K562 (cell line): ENCODE measurements around the gene EP300. TPM values are rescaled to one million over a fixed set of nuclear protein-coding genes. Genes with fewer than 3 reads are reported as not detected.

Experiments used
- BRCA1 ChIP-seq, 2 experiments: fragments of 450-650 bp in 1 of 2; sonication (generic) in 1 of 2; formaldehyde crosslinking in 1 of 2; IDR thresholded peaks; 2 replicates each; pipeline versions ENCODE4 v1.5.0 to v1.6.1; 2017 to 2020; ENCODE audit warnings: mild to moderate bottlenecking in 1 of 2, missing genetic modification reagents in 1 of 2
- C11orf30 ChIP-seq: fragments of 450-650 bp; IDR thresholded peaks from 2 replicates; pipeline ENCODE4 v1.6.1; 2016; ENCODE audit warnings: low read depth, mild to moderate bottlenecking
- CBFA2T2 ChIP-seq: fragments of 450-650 bp; conservative IDR thresholded peaks from 2 replicates; pipeline ENCODE4 v1.6.1; 2017; ENCODE audit warnings: mild to moderate bottlenecking
- CREB1 ChIP-seq, 2 experiments: sonication (generic) in 1 of 2; formaldehyde crosslinking in 1 of 2; IDR thresholded peaks; 2 replicates each; pipeline versions ENCODE4 v1.6.1 to v1.8.0; 2012 to 2022; ENCODE audit warnings: inconsistent platforms in 1 of 2, mild to moderate bottlenecking in 1 of 2, missing genetic modification reagents in 1 of 2, moderate library complexity in 1 of 2
- CTBP1 ChIP-seq: fragments of 450-650 bp; IDR thresholded peaks from 2 replicates; pipeline ENCODE4 v1.6.1; 2016; ENCODE audit warnings: borderline replicate concordance
- E2F4 ChIP-seq: sonication (generic); formaldehyde crosslinking; IDR thresholded peaks from 2 replicates; pipeline ENCODE4 v1.8.0; 2022; ENCODE audit warnings: mild to moderate bottlenecking, low read depth, missing genetic modification reagents
- FIP1L1 ChIP-seq: fragments of 200-400 bp; formaldehyde crosslinking; IDR thresholded peaks from 2 replicates; pipeline ENCODE4 v1.6.1; 2018; ENCODE audit warnings: mild to moderate bottlenecking, low read depth, low read length; ENCODE audit not compliant: poor library complexity, severe bottlenecking
- MAX ChIP-seq: sonication (generic); formaldehyde crosslinking; IDR thresholded peaks from 2 replicates; pipeline ENCODE4 v1.9.0; 2022; ENCODE audit warnings: mild to moderate bottlenecking, missing genetic modification reagents
- PYGO2 ChIP-seq: fragments of 450-650 bp; IDR thresholded peaks from 2 replicates; pipeline ENCODE4 v1.6.1; 2016; ENCODE audit warnings: mild to moderate bottlenecking, missing genetic modification characterization, moderate library complexity, missing compliant biosample characterization
- RBFOX2 ChIP-seq: fragments of 200-400 bp; formaldehyde crosslinking; IDR thresholded peaks from 2 replicates; pipeline ENCODE4 v1.6.1; 2017; ENCODE audit warnings: low read depth, mild to moderate bottlenecking, low read length, moderate library complexity
- RBM25 ChIP-seq: fragments of 200-400 bp; formaldehyde crosslinking; IDR thresholded peaks from 2 replicates; pipeline ENCODE4 v1.6.1; 2018; ENCODE audit warnings: low read length, low read depth, moderate library complexity; ENCODE audit not compliant: severe bottlenecking
- TFE3 ChIP-seq: fragments of 450-650 bp; formaldehyde crosslinking; IDR thresholded peaks from 2 replicates; pipeline ENCODE4 v1.4.0; 2020; ENCODE audit warnings: mild to moderate bottlenecking, mixed read lengths
- USF1 ChIP-seq: sonication (generic); formaldehyde crosslinking; IDR thresholded peaks from 2 replicates; pipeline ENCODE4 v1.9.0; 2022; ENCODE audit warnings: mild to moderate bottlenecking, missing genetic modification reagents
- ZBTB8A ChIP-seq: fragments of 450-650 bp; IDR thresholded peaks from 2 replicates; pipeline ENCODE4 v1.6.1; 2018; ENCODE audit warnings: mild to moderate bottlenecking, moderate library complexity; ENCODE audit not compliant: partially characterized antibody
- ZNF740 ChIP-seq, 3 experiments: fragments of 200-800 bp in 1 of 3; sonication (Bioruptor generic) in 1 of 3; sonication (generic) in 1 of 3; formaldehyde crosslinking in 1 of 3; IDR thresholded peaks; 2 replicates each; pipeline versions ENCODE4 v1.6.1 to v1.8.0; 2016 to 2022; ENCODE audit warnings: mild to moderate bottlenecking in 2 of 3, missing compliant biosample characterization in 2 of 3, missing genetic modification characterization in 2 of 3, missing genetic modification reagents in 1 of 3
- polyA plus RNA-seq, 8 experiments: library from polyadenylated mRNA; depleted of rRNA in 4 of 8; stranded (reverse) in 5 of 8; unstranded in 3 of 8; fragments of >200 nt; fragmentation: Nextera tagmentation in 2 of 8; fragmentation: Illumina TruSeq in 1 of 8; extraction: Ambion mirVana in 2 of 8; extraction: Trizol in 1 of 8; gene quantifications; 2 replicates each; pipeline versions ENCODE4 v1.2.1 to v1.2.3, GENCODE V29; 2011 to 2014; ENCODE audit warnings: inconsistent platforms in 1 of 8, missing spikeins in 1 of 8
- total RNA-seq, 7 experiments: library from RNA; depleted of rRNA in 6 of 7; stranded (reverse); fragments of >200 nt in 6 of 7; fragmentation: Illumina TruSeq in 2 of 7; extraction: Trizol in 2 of 7; gene quantifications; 2 replicates each; pipeline versions ENCODE4 v1.2.1 to v1.2.3, GENCODE V29; 2011 to 2021; ENCODE audit warnings: low replicate concordance in 1 of 7

The EP300 gene
- total and polyA plus RNA-seq, 9 of the 15 experiments (the other 6 are each of a cell fraction or from before 2014, with no cell fraction given): 2.2 to 28.6 (median 10.9) TPM

- TF ChIP-seq ZNF740 (CRISPR knock-in tag; IDR thresholded peaks at IDR 0.05) (no peak), ZNF740 (tag; IDR thresholded peaks at IDR 0.05) (no peak), PYGO2 (tag) (no peak), FIP1L1 (peak; percentile 13), RBM25 (peak; percentile 22), TFE3 (peak; percentile 81), CREB1 (IDR thresholded peaks at IDR 0.05) (no peak), CREB1 (CRISPR knock-in tag; IDR thresholded peaks at IDR 0.05) (peak; percentile 34; the same call in 1 of the 2 replicates), BRCA1 (IDR thresholded peaks at IDR 0.05) (no peak), BRCA1 (CRISPR knock-in tag; IDR thresholded peaks at IDR 0.05) (no peak), ZBTB8A (no peak), C11orf30 (no peak), E2F4 (CRISPR knock-in tag) (peak; percentile 68), CTBP1 (peak; percentile 41; the same call in 1 of the 2 replicates), RBFOX2 (peak; percentile 34; the same call in 1 of the 2 replicates), MAX (peak; percentile 79), USF1 (CRISPR knock-in tag) (peak; percentile 90), CBFA2T2 (peak; percentile 47)
Observed at GRCh38 chr22:41197038-41197972, 104.9 kb downstream of the EP300 start (continued).
